Activated CD8-positive, alpha-beta memory T cell treated with anti-CD3 and anti-CD28 coated beads, Interleukin-2, amount 50 U/mL, for 1 hour (primary cell): ENCODE results near the gene HEATR1.

Source experiments
- DNase-seq: peaks from one replicate; pipeline ENCODE4 v3.0.0-alpha.2; 2020; ENCODE audit errors: extremely low read depth

Gene HEATR1

DNA sequence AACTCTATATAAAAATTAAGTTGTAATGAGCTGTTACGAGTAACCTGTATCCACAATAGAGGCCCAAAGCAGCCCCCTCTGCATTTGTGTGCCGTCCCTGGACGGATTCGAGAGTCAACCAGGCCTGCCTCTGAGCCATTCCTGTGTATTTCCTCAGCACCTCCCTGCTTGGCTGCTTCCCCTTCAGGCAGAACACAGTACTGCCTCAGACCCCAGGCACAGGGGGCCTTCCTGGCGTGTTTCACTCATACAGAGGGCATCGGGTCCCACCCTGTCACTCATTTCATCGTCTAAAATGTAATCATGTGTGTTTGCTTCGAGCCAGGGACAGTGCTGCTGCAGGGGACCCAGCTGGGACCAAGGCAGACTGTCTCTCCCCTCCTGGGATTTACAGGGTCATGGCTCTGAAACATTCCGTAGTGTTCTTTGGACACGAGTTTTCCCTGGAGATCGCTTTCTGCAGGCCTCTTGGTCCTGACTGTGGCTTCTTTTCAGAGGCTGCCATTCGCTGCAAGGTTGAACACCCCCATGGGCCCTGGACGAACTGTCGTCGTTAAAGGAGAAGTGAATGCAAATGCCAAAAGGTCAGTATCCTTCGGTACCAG is 61.1 kb downstream of the HEATR1 start:
- no peak for DNase-seq

DNA sequence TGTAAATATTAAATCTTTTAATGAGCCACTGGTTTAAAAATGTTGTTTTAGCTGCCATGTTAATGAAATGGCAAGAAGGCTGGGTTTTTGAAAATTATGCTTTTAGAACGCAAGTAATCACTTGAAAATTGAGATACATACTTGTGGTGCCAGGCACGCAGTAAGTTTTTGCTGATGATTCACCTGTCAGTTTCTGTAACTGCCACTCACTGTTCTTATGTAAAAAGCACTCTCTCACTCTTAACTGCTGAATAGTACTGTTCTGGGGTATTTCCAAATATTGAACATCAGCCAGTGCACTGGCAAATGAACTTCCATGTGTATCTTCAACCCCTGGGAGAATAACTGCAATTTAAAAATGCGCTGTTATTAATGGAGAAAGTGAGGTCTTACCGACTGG is 62.6 kb downstream of the HEATR1 start:
- no peak for DNase-seq

DNA sequence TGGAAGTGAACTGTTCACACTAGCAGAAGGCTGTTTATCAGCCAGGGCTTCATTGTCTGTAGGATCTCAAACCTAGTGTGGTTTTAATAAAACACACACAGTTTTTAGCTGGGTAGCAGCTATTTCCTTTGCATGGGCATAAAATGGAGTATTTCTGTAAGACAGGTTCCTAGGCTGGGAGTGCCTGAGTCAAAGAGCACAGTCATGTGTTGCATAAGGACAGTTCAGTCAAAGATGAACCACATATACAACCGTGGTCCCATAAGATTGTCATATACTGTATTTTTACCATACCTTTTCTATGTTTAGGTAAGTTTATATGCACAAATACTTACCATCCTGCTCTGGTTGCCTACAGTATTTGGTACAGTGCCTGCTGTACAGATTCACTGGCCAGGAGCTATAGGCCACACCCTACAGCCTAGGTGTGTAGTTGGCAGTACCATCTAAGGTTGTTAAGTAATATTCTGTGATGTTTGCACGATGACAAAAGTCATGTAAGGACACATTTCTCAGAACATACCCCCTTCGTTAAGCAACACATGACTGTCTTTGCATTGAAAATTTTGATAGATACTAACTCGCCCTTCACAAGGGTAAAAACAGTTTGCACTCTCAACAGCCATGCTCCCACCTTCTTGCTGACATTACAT is 63.4 kb downstream of the HEATR1 start:
- no peak for DNase-seq

DNA sequence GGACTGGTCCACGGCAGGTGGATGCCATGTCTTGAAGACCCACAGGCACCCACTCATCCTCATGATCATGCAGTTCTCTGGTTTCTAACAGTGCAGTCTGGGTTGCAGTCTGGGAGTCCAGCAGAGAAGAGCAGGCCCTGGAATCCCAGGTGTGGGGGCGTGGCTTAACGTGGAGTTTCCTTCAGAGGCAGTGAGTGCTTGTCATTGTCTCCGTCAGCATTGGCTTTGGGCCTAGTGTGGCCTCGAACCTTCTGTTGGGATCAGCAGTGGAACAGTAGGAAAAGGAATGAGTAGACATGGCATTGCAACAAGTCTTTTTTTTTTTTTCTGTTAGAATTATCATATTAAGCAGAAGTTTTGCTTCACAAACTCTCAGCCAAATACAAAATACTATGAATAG is 67.8 kb downstream of the HEATR1 start:
- DNase-seq, result no peak

DNA sequence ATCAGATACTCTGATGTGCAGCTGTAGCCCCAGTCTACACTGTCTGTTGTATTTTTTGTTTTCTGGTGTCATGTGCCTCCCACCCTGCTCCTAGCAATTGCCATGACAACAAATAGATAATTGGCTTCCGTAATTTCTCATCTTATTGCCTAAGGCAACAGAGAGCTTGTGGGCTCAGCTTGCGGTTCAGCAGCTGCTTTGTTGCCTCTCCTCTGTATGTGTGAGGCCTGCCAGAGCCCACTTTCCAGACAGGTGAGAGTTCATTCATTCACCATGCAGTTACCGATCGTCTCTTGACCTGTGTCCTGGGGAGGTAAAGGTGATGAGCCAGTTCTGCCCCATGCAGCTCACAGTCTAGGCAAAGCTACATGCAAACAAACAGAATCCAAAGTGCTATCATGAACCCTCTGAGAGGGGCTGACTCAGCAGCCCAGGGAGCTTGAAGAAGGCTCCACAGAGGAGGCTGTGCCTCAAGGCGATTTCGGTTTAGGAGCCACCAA is 68.6 kb downstream of the HEATR1 start:
- DNase-seq, result no peak

DNA sequence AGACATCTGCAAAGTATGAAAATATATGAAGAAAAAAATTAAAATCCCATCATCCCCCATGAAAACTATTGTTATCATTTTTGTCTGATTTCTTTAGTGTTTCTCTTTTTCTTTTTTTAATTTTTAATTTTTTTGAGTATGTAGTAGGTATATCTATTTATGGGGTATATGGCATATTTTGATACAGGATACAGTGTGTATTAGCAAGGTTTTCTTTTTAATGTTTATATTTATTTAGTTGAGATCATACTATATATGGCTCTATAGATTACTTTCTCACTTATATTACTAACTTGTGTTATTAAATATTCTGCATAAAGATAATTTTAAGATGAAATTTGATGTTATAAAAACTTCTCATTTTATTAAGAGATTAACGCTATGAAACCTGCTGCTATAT is 69.1 kb downstream of the HEATR1 start:
- DNase-seq, result no peak

DNA sequence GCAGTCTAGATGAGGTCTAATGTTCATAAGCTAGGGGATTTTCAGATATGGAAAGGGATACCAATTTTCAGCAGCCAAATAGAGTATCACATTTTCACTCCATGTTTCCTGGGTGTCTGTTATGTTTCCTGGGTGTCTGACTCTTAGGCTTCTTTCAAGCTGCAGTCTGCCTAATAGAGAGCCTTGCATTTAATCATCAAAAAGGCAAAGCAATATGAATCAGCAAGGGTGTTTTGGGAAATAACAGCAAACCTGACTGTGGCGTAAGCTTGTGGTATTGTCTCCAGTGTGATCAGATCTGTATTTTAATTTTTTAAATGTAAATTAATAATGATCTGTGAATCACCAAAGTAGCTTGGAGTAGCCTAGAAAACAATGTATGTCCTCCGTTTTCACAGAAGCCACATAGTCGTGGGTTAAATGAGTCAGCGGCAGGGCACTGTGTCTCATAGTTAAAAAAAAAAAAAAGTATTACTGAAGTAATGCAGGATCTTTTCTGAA is 70.1 kb downstream of the HEATR1 start:
- DNase-seq, result no peak

DNA sequence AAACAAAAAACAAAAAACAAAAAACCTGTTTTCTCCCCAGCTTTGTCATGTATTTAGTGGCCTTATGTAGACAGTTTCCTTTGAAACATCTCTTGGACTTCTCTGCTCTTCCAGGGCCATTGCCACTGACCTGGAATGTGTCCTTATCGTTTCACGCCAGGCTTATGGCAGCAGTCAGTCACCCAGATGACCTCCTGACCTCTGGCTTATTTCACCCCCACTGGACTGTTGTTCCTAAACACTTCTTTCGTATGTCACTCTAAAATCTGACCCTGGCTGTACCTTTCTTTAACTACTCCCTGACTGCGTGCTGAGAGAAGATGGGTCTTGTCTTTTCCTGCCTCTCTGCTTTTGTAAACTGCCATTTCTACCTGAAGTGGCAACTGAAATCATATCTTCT is 71.5 kb downstream of the HEATR1 start:
- DNase-seq, result no peak

DNA sequence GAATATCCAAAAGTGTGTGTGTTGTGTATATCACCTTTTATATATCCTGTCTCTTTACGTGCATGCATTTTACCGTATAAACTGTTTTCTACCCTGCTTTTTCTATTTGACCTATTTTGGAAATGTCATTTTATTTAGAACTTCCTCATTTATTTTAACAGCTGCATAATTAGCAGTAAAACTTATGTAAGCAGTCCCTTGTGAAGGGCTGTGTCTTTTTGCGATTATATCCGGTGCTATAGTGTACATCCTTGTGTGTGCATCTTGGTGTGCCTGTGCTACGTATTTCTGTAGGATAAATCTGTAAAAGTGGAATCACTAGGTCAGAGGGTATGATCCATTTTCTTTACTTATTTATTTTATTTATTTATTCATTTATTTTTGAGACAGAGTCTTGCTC is 73.4 kb downstream of the HEATR1 start:
- DNase-seq, result no peak

DNA sequence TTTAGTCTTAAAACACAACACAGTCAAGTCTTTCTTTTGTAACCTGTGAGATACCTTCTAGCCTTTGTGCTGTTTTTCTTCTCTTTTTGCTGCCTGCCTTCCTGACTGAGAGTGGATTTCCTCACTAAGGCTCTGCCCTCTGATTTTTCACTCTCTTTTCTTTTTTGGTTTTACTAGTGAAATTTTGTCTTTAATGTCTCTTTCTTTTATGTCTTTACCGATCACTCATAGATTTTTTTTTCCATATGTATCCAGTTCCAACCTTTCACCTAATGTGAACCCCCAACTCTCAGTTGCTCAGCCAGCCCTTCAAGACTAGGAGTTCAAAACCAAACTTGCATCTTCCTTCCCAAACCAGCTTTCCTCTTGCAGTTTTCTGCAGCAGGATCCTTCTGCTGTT is 74.0 kb downstream of the HEATR1 start:
- no peak for DNase-seq

DNA sequence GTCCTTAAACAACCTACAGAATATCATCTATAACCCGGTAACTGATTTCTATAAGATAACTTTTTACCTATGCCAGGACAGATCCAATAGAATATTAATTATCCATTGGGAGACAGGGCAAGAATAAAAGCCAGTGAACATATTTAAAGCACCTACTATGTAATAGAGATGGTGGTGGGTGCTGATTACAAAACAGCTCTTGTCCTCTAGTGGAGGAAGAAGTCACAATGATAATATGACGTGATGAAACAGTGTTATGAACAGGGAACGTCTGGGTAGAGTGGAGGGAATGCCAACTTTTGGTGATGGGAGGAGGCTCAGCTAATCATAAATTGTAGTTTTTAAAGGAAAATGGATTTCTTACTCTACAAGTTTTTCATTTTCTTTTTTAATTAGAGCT is 78.2 kb downstream of the HEATR1 start:
- no peak for DNase-seq

DNA sequence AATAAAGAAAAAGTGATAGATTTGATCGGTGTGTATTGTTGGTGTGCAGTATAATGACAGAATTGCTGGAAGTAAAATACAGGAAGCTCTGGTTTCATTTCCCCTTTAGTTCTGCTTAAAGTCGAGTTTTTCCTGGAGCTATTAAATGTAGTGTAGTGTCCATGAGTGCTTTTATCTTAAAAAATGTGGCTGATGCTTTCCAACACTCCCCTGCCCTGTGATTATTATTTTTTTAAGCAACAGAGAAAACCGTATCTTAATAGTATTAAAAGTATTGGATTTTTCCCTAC is 79.5 kb downstream of the HEATR1 start:
- no peak for DNase-seq

DNA sequence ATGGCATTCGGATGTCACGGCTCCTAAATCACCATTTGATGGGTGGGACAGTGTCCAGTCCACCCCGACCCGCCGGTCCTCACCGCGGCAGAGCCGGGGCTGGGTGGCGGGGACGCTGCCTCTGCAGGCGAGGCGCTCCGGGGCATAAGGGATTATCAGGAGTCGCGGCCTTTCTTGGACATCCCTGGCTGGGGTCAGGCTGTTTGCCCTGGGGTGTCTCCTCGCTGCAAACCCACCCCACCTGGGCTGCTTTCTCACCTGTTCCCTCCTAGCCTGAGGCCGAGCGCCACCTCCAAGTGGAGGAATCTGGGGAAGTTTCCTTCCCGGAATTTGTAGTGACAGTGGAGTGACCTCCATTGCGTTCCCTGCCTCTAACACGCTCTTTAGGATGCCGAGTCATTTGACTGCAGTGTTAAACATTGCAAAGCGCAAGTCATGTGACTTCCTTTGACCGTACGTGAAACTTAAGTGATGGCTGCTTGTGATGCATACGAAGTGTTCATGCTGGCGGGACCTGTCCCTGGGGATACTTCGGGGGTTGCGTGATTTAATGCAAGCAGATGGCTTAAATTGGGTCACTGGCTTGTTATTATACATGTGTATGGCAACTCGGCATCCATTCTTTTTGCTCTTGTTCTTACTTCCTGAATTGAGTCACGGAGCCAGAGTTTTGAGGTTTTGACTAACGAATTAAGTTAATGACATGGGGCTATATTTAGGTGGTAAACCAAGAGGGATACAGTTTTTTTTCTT is 80.0 kb downstream of the HEATR1 start:
- DNase-seq, result peak; percentile 20

DNA sequence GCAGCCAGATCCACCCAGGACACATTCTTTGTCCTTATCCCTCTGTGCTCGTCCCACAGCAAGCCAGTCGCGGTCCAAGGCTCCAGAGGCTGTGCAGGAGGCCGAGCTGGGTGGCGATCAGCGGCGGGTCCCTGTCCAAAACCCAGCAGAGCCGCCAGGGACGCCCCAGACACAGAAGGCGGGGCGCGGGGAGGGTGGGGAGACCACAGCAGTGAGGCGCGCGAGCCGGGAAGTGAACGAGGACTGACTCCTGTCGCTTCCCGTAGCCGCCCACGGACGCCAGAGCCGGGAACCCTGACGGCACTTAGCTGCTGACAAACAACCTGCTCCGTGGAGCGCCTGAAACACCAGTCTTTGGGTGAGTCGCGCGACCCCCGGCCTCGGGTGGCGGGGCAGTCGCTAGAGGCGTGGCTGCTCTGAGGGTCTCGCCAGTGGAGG is 80.6 kb downstream of the HEATR1 start, which contains the start of gene LGALS8:
Gene LGALS8 (plus strand): TSS at position 279 of the 438 bp plus-strand sequence. CDS start 2,089 bp downstream, outside the sequence.
- DNase-seq, result peak; percentile 68

DNA sequence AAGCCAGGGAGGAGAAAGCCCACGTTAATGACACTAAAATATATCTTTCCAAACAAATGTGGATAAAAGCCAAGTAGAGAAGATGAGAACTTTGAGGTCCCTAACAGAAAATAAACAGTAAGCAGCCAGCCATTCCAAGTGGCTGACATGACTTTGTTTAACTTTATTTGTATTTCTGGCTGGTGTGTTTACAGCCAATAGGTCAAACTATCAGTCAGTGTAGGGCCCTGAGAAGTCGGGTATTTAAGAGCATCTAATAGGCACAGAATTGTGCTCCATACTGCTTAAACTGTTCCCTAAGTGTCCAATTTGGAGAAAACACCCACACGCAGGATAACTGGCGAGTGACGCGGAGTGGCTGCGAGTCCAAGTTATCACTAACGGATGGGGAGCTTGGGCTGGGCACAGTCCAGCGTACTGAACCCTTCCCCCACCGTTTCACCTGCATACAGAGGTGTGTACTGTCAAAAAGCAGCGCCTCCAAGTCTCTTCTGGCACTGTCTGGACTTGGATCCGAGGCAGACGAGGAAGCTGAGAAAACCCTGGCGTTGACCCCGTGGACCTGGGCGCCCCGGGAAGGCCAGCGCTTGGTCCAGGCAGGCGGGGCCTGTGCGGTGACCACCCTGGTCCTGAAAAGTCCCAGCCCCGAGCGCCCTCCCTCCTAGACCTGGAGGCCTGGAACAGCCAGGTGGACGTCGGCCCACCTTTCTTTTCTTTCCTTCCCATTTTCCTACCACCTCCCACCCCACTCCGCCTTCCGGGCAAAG is 81.2 kb downstream of the HEATR1 start:
- DNase-seq, result no peak

DNA sequence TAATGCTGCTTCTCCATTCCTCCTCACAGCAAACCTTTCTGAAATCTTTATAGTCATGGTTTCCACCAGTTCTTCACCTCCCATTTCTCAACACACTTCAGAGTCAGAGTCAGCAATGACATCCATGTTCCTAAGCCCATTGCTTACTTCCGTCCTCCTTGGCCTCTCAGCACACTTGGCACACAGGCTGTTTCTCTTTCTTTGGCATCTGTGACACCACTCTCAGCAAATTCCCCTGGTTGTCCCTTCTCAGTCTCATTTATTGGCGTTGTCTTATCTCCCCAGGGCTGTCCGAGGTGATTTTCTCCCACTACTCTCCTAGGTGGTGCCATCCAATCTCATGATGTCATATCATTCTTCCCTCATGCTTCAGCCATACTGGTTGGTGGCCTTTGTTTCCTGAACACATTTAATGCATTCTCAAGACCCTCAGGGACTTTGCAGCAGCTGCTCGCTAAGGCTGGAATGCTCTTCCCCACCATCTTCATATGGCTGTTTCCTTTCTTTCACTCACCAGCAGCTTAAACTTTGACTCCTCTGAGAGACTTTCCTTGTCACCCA is 83.8 kb downstream of the HEATR1 start:
- no peak for DNase-seq

DNA sequence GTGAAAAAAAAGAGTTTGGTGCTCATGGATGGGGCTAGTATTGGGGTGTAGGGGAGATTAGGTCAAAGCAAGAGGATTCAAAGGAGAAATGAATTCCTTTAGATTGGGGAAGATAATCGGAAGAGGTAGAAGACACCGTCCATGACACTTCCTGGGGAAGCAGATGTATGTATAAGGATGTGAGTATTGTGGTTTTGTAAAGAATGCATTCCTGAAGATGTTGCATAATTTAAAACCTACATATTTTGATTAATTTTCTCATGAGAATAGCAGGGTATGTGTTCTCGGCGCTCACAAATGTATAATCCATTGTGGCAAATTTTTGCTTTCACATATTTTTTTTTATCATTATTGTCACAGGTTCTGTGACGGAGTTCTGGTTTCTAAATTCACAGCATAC is 86.0 kb downstream of the HEATR1 start:
- DNase-seq, result no peak

DNA sequence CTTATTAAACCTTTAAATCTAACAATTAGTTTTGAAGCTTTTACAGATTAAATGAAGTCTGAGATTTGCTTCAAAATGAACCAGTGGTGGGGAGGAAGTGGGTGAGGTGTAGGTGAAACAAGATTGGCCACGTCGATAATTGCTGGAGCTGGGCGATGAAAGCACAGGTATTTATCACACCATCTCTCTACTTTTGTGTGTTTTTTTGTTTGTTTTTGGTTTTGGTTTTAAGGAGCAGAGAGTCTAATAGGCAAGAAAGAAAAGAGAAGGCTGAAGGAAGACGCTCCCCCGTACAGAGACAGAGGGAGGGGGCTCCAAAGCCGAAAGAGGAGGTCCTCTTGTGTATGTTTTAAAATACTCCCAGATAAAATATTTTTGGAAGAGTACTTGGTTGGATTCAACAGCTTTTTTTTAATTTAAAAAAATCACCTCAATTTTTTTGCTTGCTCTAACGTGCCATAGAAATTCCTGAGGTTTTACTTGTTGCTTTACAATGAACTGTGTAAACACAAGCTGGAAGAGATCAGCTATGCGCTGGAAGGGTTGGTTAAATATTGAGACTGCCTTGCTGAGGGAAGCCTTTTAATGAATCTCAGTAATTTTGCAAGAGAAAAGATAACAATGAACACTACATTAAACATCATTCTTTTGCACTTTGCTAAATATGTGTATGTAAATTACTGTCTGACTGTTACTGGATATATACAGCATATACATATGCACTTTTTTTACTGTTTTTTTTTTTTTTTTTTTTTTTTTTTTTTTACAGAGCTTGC is 87.2 kb downstream of the HEATR1 start:
- DNase-seq, result no peak

DNA sequence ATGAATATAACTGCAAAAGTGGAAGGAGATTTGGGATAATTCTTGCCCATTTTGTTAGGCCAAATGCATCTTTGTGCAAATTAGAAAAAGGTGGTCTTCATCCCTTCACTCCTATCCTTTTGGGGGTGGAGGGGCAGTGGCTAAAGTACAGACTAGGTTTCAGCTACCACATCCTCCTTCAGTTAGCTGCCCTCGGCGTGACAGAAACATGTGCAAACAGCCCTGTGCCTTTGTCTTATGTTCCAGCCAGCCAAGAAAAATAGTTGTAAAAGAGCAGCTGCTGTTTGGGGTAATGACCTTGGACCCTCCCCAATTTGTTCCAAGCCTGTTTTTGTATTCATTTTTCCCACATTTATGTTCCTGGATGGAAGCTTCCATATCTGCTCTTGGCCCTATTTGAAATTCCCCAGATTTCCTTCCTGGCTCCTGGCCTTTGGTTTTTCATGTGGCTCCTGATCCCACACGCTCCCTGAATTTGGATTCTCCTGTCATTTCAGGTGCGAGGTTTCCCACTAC is 88.8 kb downstream of the HEATR1 start:
- no peak for DNase-seq

DNA sequence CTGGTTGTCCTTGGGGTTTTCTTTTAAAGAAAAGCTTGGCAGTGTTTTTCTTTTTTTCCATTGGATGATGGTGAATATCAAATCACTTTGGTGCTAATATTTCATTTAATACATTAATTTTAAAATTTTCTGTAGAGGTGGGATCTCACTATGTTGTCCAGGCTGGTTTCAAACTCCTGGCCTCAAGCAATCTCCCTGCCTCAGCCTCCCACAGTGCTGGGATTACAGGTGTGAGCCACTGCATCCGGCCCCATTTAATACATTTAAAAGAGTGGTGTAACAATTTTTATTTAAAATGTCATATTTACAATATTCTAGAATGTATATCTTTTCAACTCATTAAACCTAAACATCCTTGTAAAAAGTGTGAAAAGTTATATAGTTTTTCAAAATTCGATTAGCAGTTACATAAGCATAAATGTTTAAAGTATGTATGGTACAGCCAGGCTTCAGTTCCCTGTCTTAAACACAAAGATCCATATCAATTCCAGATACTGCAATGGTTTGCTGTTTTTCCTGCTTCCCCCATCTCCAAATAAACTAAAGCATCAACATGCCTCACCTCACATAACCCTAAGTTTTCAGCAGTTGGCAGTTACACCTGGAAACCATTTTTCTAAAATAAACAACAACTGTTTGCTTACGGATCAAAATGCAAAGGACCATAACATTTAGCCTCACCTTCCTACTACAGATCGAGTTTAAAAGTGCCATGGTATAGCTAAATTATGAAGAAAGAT is 89.4 kb downstream of the HEATR1 start:
- DNase-seq, result no peak
